Measurements from ENCODE around the gene RNF144A.

RNF144A gene

GRCh38 chr2:6967301-6967700, 50.1 kb downstream of the RNF144A start:
- TF ChIP-seq CTCF (IDR thresholded peaks at IDR 0.05; ENCODE audit: insufficient read depth, low read depth, low read length, missing control alignments) = no peak
- DNase-seq (ENCODE audit: low read depth) = no peak
- H3K4me3 ChIP-seq (ENCODE audit: low read length) = no peak overlapping the region

- TF ChIP-seq CTCF (IDR thresholded peaks at IDR 0.05; ENCODE audit: insufficient read depth, low read depth, low read length, missing control alignments) = no peak
- no peak for DNase-seq (ENCODE audit: low read depth)
- no peak overlapping the region for H3K4me3 ChIP-seq (ENCODE audit: low read length)
Measured at GRCh38 chr2:6968319-6969100, 51.3 kb downstream of the RNF144A start.

GRCh38 chr2:6970551-6970950, 53.3 kb downstream of the RNF144A start:
- H3K4me3 ChIP-seq (ENCODE audit: low read length) = no peak overlapping the region
- no peak for DNase-seq (ENCODE audit: low read depth)
- TF ChIP-seq CTCF (IDR thresholded peaks at IDR 0.05; ENCODE audit: insufficient read depth, low read depth, low read length, missing control alignments) = no peak

- H3K4me3 ChIP-seq (ENCODE audit: low read length) = no peak overlapping the region
- TF ChIP-seq CTCF (IDR thresholded peaks at IDR 0.05; ENCODE audit: insufficient read depth, low read depth, low read length, missing control alignments) = no peak
- DNase-seq (ENCODE audit: low read depth) = no peak
Measured at GRCh38 chr2:6970976-6971480, 53.8 kb downstream of the RNF144A start.

- DNase-seq (ENCODE audit: low read depth) = no peak
- H3K4me3 ChIP-seq (ENCODE audit: low read length) = no peak overlapping the region
- no peak for TF ChIP-seq CTCF (IDR thresholded peaks at IDR 0.05; ENCODE audit: insufficient read depth, low read depth, low read length, missing control alignments)
Measured at GRCh38 chr2:6971502-6971901, 54.3 kb downstream of the RNF144A start.

GRCh38 chr2:6972067-6972710, 55.0 kb downstream of the RNF144A start:
- no peak for DNase-seq (ENCODE audit: low read depth)
- no peak for TF ChIP-seq CTCF (IDR thresholded peaks at IDR 0.05; ENCODE audit: insufficient read depth, low read depth, low read length, missing control alignments)
- H3K4me3 ChIP-seq (ENCODE audit: low read length) = no peak overlapping the region
